Effector memory CD8-positive, alpha-beta T cell (primary cell): ENCODE data around the gene NAXD.
"Not testable (repeated sequence)": the region's sequence is repeated elsewhere in the genome, so short reads cannot be mapped to it uniquely, and the experiment has no call there.

ENCODE experiments used
- ATAC-seq: fragments of 150-1000 bp; cut with Tn5 transposase; replicated peaks from 2 replicates; pipeline ENCODE4 v1.10.0; 2021; ENCODE audit warnings: mild to moderate bottlenecking, moderate library complexity
- DNase-seq, 3 experiments: peaks; one replicate each; pipeline ENCODE4 v3.0.0; 2021
- H3K27ac Mint-ChIP-seq, 2 donors: one replicate each; pipeline ENCODE4 v1.8.0; 2022; ENCODE audit warnings: mild to moderate bottlenecking in 2 of 2, mixed read lengths in 2 of 2, moderate library complexity in 2 of 2
- H3K27me3 Mint-ChIP-seq, 2 donors: one replicate each; pipeline ENCODE4 v1.8.0; 2022; ENCODE audit warnings: mixed read lengths in 2 of 2
- H3K36me3 Mint-ChIP-seq: one replicate; pipeline ENCODE4 v1.8.0; 2022; ENCODE audit warnings: mild to moderate bottlenecking, moderate library complexity, mixed read lengths; ENCODE audit not compliant: insufficient read depth
- H3K4me1 Mint-ChIP-seq, 2 donors: one replicate each; pipeline ENCODE4 v1.8.0; 2022; ENCODE audit warnings: low read depth in 2 of 2, mixed read lengths in 2 of 2
- H3K4me3 Mint-ChIP-seq, 2 donors: one replicate each; pipeline ENCODE4 v1.8.0; 2022; ENCODE audit warnings: mild to moderate bottlenecking in 2 of 2, mixed read lengths in 2 of 2, moderate library complexity in 2 of 2
- H3K9me3 Mint-ChIP-seq, 2 donors: one replicate each; pipeline ENCODE4 v1.8.0; 2022; ENCODE audit warnings: mixed read lengths in 2 of 2

NAXD gene

DNA sequence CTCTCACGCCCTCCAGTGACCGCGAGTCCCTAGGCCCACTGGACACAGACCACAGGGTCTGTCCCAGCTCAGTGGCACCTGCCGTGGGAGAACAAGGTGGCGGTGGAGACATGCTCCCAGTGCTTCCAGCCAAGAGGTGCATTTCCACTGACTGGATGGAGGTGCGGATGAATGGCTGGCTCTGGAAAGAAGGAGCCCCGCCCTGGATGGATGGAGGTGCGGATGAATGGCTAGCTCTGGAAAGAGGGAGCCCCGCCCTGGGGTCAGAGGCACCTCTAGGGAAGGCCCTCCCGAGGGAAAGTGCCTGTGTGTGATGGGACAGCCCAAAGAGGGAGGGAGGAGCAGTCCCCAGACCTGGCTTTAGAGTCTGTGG, 32.0 kb downstream of the NAXD start:
- no peaks in the 10 kb centered on the region for H3K27me3 Mint-ChIP-seq
- H3K4me3 Mint-ChIP-seq = no peak overlapping the region
- peaks cover 20% of the 10 kb centered on the region for H3K36me3 Mint-ChIP-seq
- H3K27ac Mint-ChIP-seq = no peak overlapping the region
- peaks cover 4 to 5% of the 10 kb centered on the region in 2 donors for H3K4me1 Mint-ChIP-seq
- ATAC-seq = no peak
- no peaks in the 10 kb centered on the region for H3K9me3 Mint-ChIP-seq
- DNase-seq = no peak

DNA sequence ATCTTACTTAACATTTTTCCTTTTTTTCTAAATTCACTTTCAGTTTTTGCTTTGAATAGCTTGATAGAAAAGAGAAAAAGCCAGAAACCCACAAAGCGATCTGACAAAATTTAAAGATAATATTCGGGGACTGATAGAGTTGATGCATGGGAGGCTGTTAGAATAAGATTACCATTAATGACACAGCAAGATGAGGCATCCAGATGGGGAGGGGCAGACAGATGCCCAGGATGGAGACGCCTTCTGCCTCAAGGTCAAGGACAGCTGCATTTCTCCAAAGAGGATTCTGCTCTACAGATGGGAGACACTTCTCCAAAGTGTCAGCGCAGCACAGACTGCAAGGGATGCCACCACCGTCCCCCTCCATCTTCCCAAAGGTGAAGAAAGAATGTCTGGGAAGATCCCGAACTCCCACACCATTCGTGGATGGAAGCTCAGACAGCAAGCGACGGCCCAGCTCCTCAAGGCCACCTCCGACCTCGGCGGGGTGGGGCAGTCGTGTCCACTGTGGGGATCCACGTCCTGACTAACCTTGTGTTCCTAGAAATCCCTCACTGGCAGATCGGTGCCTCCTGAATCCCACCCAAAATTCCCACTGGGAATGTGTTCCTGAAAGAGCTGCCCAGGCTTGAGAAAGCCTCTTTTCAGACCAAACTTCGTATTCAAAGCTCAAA, 32.9 kb downstream of the NAXD start:
- Mint-ChIP-seq H3K27ac (peak overlapping the region in 1 of 2 donors; percentile 53), H3K36me3 (peaks cover 14% of the 10 kb centered on the region), H3K4me3 (no peak overlapping the region), H3K9me3 (no peaks in the 10 kb centered on the region), H3K27me3 (no peaks in the 10 kb centered on the region), H3K4me1 (peaks cover 4 to 5% of the 10 kb centered on the region in 2 donors)
- DNase-seq (no peak), ATAC-seq (no peak)

DNA sequence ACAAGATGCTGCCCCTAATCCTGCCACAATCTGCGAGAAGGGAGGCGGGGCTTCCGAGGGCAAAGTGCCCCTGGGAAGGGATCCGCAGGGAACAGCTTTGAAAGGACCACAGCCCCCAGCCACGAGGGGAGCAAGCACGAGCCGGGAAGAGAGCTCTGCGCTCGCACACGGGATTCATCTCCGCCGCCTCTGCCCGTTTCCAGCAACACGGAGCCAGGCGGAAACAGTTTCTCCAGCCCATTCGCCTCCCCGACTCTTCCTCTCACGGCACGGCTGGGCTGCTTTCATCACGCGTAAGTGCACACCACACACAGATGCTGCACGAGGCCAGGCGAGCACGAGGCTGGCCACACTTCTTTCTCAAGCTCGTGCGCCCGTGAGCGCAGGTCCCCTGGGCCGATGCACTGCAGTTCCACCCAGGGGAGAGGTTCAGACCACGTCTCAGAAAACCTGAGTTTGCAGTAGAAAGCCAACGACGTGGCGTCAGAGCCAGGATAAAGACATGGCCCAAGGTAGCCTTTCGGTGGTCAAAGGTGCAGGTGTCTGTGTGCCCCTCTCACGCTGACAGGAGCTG, 33.6 kb downstream of the NAXD start:
- Mint-ChIP-seq H3K4me1 (peaks cover 4 to 5% of the 10 kb centered on the region in 2 donors), H3K9me3 (no peaks in the 10 kb centered on the region), H3K27ac (peak overlapping the region in 1 of 2 donors; percentile 32), H3K36me3 (peaks cover 16% of the 10 kb centered on the region), H3K4me3 (no peak overlapping the region), H3K27me3 (no peaks in the 10 kb centered on the region)
- ATAC-seq (no peak), DNase-seq (no peak)

DNA sequence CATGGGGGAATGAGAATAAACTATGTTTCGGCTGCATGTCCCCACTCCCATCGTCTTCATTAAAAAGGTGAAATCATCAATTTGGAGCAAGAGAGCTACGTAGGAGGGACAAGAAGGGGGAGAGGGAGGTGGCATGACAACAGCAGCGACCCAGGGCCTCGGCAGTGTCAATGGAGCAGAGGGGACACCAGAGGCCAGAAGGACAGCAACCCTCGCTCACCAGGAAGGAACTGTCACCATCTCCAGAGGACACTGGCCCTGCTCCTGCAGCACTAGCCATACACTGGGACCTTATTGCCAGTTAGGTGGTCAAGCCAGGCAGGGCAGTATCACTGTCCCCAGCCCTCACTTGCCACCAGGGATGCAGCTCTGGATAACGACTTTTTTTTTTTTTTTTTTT, 34.2 kb downstream of the NAXD start:
- ATAC-seq (no peak), DNase-seq (no peak)
- H3K9me3 Mint-ChIP-seq = no peaks in the 10 kb centered on the region
- H3K4me1 Mint-ChIP-seq = peaks cover 4 to 5% of the 10 kb centered on the region in 2 donors
- H3K27me3 Mint-ChIP-seq = no peaks in the 10 kb centered on the region
- H3K36me3 Mint-ChIP-seq = peaks cover 13% of the 10 kb centered on the region
- peak overlapping the region in 1 of 2 donors; percentile 32 for H3K27ac Mint-ChIP-seq
- H3K4me3 Mint-ChIP-seq = no peak overlapping the region

DNA sequence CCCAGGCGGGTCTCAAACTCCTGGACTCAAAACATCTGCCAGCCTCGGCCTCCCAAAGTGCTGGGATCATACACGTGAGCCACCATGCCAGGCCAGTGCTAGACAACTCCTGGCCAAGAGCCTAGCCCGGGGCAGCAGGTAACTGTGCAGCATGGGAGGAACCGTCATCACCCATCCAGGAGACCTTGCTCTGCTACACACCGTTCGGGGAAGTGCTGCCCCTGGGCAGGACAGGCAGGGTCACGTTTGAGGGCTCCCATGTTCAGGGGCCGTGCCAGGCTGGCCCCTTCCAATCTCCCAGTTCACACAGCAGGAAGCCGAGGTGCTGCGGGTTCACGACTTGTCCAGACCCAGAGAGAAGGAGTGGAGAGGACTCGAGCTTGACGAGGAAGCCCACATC, 35.1 kb downstream of the NAXD start:
- H3K36me3 Mint-ChIP-seq = peaks cover 14% of the 10 kb centered on the region

DNA sequence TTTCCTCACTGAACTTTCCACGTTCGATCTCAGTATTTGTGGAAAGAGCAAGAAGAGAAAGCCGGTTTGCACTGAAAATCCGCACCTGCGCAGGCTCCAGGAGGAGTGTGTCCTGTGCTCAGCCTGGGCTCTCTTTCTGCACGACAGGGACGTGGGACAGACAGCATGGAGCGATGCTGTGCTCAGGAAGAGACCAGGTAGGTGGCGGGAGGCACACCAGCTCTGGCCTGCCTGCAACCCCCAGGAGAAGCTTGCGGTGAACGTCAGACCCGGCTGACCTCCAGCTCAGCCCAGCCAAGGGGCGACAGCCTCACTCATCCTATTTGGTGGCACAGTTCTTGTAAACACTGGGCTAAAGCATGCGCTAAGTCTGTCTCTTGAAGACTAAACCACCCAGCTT, 35.9 kb downstream of the NAXD start:
- DNase-seq (no peak), ATAC-seq (no peak)
- peak overlapping the region in 1 of 2 donors; percentile 36 for H3K27ac Mint-ChIP-seq
- peaks cover 4 to 9% of the 10 kb centered on the region in 2 donors for H3K4me1 Mint-ChIP-seq
- no peaks in the 10 kb centered on the region for H3K27me3 Mint-ChIP-seq
- H3K9me3 Mint-ChIP-seq = no peaks in the 10 kb centered on the region
- H3K4me3 Mint-ChIP-seq = no peak overlapping the region
- peaks cover 14% of the 10 kb centered on the region for H3K36me3 Mint-ChIP-seq

More for the DNA sequence above, 35.1 kb downstream of the NAXD start:
- no peaks in the 10 kb centered on the region for H3K27me3 Mint-ChIP-seq
- H3K4me3 Mint-ChIP-seq = no peak overlapping the region
- peaks cover 4 to 5% of the 10 kb centered on the region in 2 donors for H3K4me1 Mint-ChIP-seq
- H3K27ac Mint-ChIP-seq = peak overlapping the region in 1 of 2 donors; percentile 32
- DNase-seq = no peak
- H3K9me3 Mint-ChIP-seq = no peaks in the 10 kb centered on the region
- ATAC-seq = no peak

DNA sequence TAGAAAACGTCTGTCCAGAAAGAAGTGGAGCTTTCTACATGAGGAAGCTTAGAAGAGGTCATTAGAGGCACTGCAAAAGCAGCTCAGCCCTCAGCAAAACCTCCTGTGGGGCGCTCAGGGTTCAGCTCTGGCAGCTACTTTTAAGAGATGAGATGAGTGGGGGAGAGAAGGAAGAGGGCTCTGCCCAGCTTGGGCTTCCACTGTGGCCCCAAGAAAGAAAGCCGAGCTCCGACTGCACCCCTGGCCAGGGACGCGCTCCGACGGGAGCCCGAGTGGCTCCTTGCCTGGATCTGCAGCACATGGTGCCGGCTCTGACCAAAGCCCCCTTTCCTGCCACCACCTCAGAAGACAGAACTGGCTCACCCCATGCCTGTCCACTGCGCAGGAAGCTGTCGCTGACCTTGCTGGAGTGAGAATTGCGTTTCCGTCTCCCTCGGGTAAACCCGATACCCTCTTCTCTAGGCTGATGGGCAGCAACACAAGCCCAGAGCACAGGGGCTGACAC, 36.4 kb downstream of the NAXD start:
- Mint-ChIP-seq H3K4me3 (no peak overlapping the region), H3K4me1 (peaks cover 7 to 9% of the 10 kb centered on the region in 2 donors), H3K27me3 (no peaks in the 10 kb centered on the region), H3K9me3 (no peaks in the 10 kb centered on the region), H3K36me3 (peaks cover 14% of the 10 kb centered on the region), H3K27ac (peak overlapping the region in 1 of 2 donors; percentile 36)
- ATAC-seq (no peak), DNase-seq (no peak)

DNA sequence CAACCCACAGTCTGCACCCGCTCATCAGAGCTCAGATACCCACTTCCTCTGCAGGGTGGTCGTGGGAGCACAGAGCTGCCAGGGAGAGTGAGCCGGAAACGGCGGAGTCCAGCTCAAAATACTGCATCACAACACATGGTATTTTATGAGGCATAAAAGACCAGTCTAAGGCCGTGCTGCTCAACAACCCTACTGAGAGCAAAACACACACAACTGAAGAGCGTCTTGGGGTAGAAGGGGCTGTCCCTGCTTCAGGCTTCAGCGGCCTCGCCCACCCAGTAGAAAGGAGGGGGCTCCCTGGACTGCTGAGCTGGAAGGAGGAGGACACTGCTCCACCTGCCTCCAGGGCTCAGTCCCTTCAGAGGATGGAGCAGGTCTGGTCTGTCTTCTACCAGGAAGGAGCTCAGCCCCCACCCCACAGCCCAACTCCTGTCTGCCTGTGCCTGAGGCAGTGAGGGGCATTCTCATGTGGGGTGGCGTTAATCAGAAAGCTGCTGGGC, 36.9 kb downstream of the NAXD start:
- ATAC-seq (no peak), DNase-seq (no peak)
- no peaks in the 10 kb centered on the region for H3K27me3 Mint-ChIP-seq
- H3K9me3 Mint-ChIP-seq = no peaks in the 10 kb centered on the region
- H3K4me3 Mint-ChIP-seq = no peak overlapping the region
- H3K4me1 Mint-ChIP-seq = peaks cover 7 to 9% of the 10 kb centered on the region in 2 donors
- H3K36me3 Mint-ChIP-seq = peaks cover 17% of the 10 kb centered on the region
- H3K27ac Mint-ChIP-seq = peak overlapping the region in 1 of 2 donors; percentile 36

DNA sequence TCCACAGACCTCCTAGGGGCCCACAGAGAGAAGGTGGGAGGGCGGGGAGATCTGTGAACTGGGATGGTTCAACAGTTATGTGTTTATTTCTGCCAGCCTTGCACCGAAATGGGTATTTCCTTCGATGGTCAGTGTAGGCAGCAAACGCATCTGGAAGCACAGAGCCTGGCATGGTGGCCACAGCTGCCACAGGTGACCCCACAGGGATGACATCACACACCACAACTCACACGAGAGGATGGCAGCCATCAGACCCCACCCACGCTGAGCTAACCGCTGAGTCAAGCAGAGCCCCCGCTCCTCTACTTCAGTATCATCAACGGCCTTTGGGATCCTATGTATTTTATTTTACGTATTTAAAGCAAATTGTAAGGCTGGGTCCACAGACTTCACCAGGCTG, 37.4 kb downstream of the NAXD start:
- Mint-ChIP-seq H3K27ac (no peak overlapping the region), H3K4me3 (no peak overlapping the region)

DNA sequence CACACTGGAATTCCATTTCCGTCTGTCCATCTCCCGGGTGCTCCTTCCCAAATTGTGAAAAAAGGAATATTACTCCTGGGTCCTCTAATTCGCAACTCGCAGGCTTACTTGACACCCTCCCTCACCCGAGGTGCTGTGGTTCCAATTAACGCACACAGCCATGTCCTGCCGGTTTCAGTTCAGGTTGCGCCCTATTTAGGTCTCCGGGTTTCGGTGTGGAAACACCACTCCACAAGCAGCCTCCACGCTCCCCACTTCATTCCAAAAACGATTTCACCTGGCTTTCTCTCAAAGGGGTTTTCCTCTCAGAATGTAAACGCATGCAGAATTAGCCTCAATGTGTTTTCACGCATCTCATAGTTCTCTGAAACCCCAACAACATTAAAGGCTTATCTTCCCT, 37.9 kb downstream of the NAXD start:
- Mint-ChIP-seq H3K36me3 (peaks cover 18% of the 10 kb centered on the region), H3K4me3 (no peak overlapping the region), H3K4me1 (peaks cover 14 to 16% of the 10 kb centered on the region in 2 donors), H3K9me3 (no peaks in the 10 kb centered on the region), H3K27me3 (no peaks in the 10 kb centered on the region), H3K27ac (no peak overlapping the region)
- DNase-seq (no peak), ATAC-seq (no peak)

More for the DNA sequence above, 37.4 kb downstream of the NAXD start:
- DNase-seq = no peak
- peaks cover 18% of the 10 kb centered on the region for H3K36me3 Mint-ChIP-seq
- no peak for ATAC-seq
- peaks cover 9 to 11% of the 10 kb centered on the region in 2 donors for H3K4me1 Mint-ChIP-seq
- no peaks in the 10 kb centered on the region for H3K27me3 Mint-ChIP-seq
- no peaks in the 10 kb centered on the region for H3K9me3 Mint-ChIP-seq

DNA sequence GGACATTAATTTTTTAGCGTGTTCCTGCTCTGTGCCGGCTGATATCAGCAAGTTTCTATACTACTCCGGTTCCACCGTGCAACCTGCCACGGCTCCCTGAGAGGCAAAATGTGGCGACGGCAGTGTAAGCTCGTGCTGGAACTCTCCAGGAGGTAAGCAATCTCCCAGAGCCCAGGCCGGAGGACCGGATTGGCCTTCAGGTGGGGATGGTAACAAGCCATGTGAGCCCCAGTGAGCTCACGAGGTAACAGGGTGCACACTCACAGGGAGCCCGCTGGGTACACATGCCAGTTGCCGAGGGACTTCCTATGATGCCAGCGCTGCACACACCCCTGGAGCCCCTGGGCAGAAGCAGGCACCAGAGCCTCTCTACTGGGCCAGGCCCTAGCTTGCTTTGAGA, 38.5 kb downstream of the NAXD start:
- Mint-ChIP-seq H3K4me3 (no peak overlapping the region), H3K27me3 (no peaks in the 10 kb centered on the region), H3K4me1 (peaks cover 18 to 20% of the 10 kb centered on the region in 2 donors), H3K27ac (no peak overlapping the region), H3K9me3 (no peaks in the 10 kb centered on the region), H3K36me3 (peaks cover 18% of the 10 kb centered on the region)
- DNase-seq (no peak), ATAC-seq (no peak)

DNA sequence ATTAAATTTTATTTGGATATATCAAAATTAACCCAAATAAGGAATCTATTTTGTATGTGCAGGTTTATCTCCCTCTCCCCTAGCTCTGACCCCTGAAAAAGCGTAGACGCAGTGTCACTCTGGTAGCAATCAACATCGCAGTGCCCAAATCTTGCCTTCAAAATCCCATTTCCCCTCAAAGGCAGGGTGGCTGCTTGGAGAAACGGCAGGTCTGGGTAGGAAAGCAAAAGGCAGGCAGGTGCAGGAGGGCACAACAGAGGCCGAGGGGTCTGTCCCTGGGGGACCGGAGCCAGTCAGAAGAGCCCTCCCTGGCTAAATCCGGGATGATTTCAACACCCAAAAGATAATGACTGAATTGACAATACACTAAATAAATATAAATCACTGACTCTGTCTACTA, 41.9 kb downstream of the NAXD start:
- Mint-ChIP-seq H3K4me3 (no peak overlapping the region), H3K36me3 (peaks cover 16% of the 10 kb centered on the region), H3K9me3 (no peaks in the 10 kb centered on the region), H3K4me1 (peaks cover 13 to 27% of the 10 kb centered on the region in 2 donors), H3K27me3 (no peaks in the 10 kb centered on the region), H3K27ac (no peak overlapping the region)
- DNase-seq = no peak
- ATAC-seq = no peak

DNA sequence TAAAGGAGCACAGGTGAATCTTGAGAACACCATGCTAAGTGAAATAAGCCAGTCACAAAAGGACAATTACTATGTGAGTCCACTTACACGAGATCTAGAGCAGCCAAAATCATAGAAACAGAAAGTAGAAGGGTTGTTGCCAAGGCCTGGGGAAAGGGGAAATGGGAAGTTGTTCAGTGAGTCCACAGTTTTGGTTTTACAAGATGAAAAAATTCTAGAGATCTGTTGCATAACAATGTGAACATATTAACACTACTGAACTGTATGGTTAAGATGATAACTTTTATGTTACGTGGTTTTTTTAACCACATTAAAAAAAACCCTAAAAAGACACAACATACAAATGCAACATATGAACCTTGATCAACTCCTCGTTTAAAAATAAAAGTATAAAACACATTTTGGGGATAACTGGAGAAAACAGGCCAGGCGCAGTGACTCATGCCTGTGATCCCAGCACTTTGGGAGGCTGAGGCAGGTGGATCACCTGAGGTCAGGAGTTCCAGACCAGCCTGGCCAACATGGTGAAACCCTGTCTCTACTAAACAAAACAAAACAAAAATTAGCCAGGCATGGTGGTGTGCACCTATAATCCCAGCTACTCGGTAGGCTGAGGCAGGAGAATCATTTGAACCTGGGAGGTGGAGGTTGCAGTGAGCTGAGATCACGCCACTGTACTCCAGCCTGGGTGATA, 43.0 kb downstream of the NAXD start:
- peak overlapping the region; percentile 50 to 85 for H3K27ac Mint-ChIP-seq
- H3K36me3 Mint-ChIP-seq = peaks cover 28% of the 10 kb centered on the region
- not testable (repeated sequence) for H3K9me3 Mint-ChIP-seq, DNase-seq, H3K27me3 Mint-ChIP-seq
- H3K4me3 Mint-ChIP-seq = peak overlapping the region in 1 of 2 donors; percentile 19
- peaks cover 13 to 27% of the 10 kb centered on the region in 2 donors for H3K4me1 Mint-ChIP-seq
- peak; percentile 52 for ATAC-seq
